Measurements from ENCODE around the gene KIFAP3.

Gene KIFAP3

DNA sequence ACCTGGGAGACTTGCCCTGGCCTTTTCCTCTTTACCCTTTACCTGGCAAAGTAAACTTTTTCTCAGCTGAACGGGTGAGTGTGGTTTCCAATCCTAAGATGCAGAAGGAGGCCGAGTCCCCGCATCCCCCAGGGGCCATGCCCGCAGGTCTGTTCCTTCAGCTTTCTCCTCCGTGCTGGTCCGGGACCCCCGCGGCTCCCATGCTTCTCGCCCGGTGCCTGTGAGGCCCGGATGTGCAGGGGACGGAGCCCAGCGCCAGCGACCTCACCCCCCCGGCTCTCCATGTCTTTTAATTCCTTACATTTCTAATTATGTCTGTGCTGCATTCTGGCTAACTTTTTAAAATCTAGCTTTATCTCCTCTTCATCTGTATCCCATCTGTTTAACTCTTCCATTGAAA lies 159.3 kb downstream of the KIFAP3 start:
- DNase-seq, result no peak

DNA sequence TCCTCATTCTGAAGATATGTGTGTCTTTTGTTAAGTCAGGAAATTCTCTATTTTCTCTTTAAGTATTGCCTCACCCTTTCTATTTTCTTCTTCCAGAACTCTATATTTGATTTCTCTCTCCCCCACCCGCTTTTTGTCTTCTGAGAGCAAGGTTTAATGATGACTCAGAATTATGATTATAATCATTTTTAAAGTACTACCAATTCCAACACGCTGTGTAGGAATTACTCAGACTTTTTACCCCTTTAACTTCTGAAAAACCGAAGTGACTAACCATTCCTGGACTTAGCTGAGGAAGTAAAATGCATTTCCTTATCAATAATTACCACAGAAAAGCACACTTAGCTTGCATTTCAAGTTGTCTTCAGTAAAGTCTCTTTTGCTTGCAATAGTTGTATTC lies 160.0 kb downstream of the KIFAP3 start:
- DNase-seq, result no peak

DNA sequence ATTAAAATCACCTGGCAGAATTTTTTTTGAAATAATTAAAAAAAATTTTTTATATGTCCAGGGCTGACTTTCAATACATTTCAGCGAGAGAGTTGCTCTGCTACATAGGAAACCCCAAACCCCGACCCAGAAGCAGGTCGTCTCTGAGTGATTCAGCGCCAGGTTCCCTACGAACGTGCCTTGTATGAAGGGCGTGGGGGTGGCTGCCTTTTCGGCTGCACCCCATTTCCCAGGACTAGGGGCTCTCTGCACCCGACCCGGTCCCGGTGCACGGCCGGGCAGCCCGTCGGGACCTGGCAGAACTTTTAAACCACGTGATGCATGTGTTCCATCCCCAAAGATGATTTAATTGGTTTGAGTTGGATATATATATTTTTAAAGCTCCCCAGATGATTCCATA lies 165.0 kb downstream of the KIFAP3 start:
- no peak for DNase-seq

DNA sequence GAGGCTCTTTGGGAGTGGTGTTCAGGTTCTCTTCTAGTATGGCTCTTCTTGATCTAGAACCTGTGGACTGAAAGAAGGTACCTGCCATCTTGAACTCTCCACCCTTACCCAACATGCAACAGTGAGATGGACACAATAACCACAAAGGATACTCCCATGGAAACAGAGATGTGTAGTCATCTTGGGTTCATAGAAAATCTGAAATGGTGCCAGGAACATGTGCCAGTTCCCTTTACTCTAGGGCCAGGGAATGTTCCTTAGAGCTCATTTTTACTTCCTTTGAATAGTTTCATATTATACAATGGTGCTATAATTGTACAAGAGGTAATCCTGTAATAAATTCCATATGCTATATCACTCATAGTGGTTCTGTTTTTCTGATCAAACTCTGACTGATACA lies 167.6 kb downstream of the KIFAP3 start:
- DNase-seq, result no peak

DNA sequence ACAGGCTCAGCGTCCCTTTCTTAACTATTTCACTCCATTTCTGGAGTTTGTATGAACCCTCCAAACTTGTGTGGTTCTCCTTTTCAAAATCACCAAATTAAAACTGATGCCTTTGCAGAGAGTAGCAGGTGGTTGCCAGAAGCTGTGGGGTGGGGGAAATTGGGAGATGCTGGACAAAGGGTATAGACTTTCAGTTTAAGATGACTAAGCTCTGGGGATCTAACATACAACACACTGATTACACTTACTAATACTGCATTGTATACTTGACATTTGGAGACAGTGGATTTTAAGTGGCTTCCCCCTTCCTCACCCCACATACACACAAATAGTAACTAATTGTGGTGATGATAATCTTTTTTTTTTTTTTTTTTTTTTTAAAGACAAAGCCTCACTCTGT lies 169.7 kb downstream of the KIFAP3 start:
- DNase-seq, result no peak

DNA sequence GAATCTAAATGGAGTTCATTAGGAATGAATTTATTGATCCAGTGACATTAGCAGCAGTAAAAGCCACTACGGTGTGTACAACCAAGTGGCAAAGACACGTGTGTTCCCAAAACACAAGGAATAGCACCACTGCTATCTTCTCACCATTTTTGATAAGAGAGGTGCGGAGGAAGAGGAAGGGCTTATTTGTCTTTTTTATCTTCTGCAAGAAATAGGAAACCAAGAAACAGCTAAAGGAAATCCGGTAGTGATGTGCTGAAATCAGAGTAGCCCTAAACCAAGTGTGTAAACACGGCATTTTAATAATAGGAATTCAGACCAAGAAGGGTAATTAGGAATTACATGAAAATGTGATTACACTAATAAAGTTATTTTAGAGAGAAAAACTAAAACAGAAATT lies 171.7 kb downstream of the KIFAP3 start:
- DNase-seq, result no peak

DNA sequence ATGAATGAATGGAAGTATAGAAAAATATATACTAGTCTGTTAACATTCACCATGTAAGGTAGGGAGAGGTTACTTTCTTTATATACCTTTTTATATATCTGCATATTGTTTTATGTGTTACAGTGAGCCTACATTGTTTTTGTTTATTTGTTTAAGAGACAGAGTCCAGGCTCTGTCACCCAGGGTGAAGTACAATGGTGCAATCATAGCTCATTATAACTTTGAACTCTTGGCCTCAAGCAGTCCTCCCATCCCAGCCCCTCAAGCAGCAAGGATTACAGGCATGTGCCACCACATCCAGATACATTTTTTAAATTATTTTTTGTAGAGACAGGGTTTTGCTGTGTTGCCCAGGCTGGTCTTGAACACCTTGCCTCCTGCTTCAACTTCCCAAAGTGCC lies 173.4 kb downstream of the KIFAP3 start:
- DNase-seq, result no peak

DNA sequence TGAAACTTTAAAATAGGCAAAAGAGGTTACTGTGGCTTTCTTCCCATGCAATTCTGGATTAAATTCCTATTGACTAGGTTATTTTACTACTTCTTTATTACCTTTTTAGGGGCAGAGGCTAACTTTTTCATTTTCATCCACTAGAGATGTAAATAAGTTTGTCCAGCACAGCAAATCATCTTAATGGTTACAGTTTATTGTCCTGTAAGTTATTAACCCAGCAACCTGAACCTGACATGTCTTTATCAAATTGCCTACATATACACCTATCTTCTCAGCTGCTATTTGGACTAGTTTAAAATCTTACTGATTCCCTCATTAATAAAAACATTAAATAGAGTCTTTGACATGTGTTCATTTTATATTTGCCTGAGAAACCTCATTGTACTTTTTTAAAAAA lies 173.9 kb downstream of the KIFAP3 start:
- DNase-seq, result no peak

DNA sequence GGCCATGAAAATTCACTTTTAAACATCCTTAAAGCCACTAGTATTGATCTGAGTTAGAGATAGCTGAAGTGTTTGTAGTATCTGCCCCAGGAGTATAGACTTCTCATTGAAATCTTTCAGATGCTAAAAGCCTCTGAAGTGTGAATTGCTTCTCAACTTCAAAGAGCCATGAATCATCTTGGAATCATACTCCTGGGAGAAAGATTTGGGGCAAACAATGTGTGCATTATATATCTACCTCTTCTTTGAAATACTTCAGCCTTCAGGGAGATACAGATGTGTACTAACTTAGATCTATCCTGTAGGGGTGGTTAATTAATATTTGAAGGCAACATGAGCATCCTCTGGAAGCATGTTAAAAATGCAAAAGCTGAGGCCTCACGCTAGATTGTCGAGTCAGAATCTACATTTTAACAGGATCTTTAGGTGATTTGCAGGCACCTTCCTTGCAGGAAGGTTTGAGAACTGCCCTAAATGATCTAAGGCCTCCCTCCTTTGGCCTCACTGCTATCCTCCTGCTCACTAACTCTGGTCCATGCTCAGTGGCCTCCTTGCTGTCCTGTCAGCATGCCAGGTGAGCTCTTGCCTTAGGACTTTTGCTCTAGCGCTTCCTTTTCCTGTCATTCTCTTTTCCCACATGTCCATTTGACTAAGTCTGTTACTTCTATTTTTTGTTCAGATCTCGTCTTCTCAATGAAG lies 174.8 kb downstream of the KIFAP3 start:
- no peak for DNase-seq

DNA sequence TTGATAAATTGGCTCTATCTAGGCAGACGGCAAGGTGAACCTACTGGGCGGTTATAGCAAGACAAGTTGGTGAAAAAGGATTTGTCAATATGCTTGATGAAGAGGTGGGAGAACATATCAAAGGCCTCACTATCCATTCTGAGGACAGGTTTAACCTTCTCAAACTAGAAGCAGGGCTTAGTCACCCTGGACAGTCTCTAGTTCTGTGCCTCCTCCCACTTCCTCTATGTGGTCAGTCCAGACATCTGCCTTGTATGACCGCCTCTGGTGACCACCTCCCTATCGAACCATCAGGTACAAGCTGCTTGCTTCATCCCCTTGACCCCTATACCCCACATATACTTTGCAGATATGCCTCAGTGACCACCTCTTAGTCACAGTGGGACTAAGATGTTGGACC lies 178.5 kb downstream of the KIFAP3 start:
- DNase-seq, result no peak

DNA sequence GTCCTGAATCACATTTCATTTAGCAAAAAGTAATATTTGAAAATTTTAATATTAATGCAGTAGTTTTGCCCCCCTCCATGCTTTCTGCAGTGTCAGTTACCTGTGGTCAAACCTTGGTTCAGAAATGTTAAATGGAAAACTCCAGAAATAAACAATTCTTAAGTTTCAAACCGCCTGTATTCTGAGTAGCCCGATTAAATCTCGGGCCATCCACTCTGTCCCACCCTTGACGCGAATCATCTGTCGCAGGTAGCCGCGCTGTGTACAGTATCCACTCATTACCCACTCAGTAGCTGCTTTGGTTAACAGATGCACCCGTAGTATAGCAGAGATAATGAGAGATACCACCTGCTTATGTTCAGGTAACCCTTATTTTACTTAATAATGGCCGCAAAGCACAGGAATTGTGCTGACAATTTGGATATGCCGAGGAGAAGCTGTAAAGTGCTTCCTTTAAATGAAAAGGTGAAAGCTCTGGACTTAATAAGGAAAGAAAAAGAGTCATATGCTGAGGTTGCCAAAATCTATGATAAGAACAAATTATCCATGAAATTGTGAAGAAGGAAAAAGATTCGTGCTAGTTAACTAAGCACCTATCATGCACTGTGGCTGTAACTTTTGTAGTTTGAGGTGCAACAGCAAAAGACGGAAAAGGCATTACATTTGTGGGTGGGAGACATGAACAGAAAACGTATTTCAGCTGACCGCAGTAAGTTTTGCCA lies 179.9 kb downstream of the KIFAP3 start:
- no peak for DNase-seq

DNA sequence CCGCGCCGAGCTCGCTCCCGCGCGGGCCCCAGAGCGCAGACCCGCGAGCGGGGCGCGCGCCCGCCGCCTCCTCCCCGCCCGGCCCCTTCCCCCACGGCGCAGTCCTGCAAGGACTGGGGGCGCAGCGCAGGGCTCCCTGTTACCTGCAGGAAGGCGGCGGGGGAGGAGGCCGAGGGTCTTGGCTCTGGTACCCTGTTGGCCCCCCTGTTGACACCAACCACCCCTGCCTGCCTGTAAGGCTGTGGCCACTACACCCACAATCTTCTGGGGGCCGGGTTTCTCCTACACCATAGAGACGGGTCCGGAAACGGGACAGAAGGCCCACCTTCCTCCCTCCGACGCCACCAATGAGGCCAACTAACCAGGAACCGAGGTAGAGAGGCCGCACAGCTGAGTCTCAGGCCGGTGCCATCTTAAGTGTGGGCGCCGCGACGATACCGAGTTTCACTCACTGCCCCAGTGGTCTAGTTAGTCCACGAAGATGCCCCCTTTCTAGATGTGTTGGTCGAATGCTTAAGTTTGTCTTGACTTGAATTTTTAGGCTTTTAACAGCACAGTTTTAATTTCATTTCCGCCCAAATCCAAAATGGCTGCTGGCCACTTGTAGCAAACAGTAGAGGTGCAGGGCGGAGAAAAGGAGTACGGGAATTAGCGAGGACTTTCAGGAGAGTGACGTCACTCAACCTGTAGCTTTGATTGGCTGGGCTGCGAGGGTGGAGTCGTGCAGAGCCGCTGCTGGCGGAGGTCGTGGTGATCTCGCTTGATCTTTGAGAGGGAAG lies 180.7 kb downstream of the KIFAP3 start, which contains the start of gene SCYL3:
SCYL3 (minus strand) TSS at position 252 of the 779 bp plus-strand sequence. CDS start 5,056 bp downstream, outside the sequence.
- peak; percentile 94 for DNase-seq

DNA sequence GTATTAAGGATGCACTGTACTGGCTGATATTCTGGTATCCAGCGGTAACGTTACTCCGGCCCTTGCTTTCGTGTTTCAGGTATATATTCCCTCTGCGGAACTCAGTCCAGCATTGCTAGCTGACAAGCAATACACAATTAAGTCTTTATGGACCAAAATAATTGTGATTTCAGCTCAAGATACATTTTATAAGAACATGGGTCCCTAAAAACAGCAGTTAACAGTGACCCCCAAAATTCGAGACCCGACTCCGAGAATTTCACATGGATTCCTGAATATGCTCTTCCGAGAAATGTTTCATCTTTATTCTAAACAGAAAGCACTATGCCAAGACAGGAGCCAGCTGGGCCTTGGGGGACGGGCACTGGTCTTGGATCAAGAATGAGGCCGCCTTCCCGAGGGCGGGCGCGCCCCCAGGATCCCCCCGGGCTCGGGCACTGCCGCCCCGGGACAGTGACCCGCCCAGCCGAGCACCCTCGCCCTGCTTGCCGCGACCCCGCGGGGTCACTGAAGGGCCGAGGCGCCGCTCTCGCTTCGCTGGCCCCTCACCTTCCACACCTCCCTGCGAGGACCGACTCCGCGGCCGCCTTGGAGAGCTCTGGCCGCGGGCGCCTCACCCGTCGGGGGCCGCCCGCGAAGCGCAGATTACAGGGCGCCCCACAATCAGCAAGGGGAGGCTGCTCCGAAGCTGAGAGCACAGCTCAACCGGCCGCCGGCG lies 181.4 kb downstream of the KIFAP3 start:
- DNase-seq, result no peak

DNA sequence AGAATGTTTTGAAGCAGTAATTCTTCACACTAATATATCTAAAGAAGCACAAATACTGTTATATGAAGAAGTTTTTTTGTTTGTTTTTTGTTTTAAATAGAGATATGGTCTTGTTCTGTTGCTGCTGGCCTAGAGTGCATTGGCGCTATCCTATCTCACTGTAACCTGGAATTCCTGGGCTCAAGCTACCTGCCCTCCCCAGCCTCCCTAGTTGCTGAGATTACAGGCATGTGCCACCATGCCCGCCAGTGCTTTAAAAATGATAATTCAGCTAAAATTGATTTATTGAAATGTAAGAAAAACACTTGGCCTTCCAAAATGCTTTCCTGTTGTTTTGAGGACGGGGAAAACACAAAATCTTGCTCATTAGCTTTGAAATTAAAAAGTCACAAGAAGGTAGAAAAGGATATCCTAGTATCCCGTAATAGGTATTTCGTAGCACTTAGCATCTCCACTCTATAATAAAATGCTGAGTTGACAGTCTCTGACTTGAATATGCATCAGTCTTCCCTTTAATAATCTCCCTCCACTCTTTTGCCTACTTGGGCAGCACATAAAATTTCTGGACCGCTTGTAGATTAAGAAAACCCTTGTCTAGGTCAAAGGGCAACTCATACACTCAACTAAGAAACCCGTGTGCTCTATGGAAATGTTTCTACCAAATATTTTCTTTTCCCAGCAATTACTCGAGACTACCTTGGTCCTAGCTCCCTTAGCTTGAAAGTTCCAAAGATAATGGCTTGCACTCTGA lies 182.1 kb downstream of the KIFAP3 start:
- DNase-seq, result no peak

DNA sequence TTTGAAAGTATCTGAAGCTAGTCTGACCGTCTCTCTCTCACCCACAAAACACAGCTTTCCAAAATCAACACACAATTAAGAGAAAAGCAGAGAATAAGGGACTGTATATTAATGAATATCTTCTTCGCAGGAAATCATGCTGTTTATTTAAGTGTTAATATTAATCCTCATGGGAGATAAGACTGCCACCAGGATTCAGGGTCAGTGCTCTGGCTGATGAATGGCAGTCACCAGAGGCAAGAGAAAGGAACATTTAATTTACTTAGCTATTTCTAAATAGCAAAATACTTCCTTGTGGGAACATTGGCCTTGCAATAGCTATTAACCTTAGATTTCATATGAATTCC lies 183.0 kb downstream of the KIFAP3 start:
- DNase-seq, result no peak

DNA sequence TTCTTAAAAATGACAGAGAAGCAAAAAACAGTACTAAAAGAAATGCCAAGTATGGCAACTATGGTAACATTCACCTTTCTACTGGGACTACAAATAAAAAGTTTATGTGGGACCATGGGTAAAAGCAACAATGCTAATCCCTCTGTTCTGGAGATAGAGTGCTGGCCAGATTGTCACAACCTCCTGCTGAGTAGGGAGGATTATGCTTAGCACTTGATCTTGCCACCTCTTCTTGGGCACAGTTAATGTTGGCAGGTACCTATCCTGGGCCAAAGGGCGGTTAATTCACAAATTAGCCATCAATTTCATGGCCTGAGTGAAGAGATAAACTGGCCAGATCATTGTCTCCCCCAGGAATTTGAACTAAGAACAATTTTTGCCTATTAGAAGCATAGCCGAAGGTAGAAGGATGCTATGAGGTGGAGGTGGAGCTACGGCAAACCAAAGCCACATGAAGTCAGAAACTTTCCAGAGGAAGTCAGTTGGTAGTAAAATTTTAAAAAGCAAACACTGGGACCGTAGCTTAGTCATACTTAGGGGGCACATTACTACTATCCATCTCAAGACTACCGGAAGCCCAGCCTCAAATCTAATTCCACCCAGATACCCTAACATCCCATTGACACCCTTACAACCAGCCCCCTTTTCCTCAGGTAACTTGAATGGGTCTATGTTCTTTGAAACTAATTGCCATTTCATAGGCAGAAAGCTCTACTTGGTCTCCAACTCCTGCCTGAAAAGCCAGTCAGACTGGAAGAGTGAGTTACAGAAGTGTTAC lies 183.5 kb downstream of the KIFAP3 start:
- DNase-seq, result no peak

DNA sequence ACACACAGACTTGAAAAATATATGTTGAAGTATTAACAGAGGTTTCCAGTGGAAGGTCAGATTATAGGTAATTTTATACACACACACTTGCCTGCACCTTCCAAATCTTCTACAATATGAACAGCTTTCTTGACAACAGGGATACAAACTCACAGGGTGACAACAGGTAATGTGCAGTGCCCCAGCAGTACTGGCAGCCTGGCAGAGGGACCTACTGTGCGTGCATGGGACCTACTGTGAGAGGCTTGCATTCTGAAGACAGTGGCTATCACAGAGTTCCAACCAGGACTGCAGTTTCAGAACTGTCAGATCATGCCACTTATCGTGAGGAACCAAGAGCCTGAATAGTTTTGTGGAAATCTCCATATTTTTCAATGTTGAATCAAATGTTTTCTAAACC lies 184.6 kb downstream of the KIFAP3 start:
- DNase-seq, result no peak

DNA sequence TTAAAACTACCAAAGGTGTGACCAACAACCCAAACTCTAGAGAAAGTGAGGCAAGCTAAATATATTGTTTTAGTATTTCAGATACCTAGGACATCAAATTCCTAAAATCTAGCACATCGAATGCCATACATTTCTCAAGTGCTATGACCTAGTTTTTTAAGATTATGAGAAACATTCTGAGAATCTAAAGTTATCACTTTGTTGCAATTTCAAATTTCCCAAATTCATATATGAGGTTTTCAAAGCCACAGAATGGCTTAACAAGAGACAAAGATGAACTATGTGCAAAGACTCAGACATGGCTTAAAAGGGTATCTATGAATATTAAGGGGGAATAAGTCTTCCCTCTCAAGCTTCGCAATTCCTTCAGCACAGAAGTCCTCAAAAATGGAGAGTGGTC lies 187.6 kb downstream of the KIFAP3 start:
- no peak for DNase-seq

DNA sequence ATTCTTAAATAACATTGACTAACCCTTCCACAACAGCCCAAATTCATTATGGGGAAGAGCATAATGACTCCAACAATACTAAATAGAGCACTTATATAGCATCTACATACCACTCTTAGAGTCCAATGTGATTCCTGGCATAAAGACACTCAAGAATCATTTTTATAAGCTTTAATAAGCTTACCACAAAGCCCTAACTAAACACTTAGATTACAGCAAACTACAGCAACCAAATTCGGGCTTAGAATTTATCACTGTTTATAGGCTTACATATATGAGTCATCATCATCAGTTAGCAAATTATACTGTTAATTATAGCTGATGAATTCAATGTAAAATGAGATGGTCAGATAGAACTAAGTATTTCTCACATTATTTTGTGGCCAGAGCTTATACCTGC lies 188.1 kb downstream of the KIFAP3 start:
- no peak for DNase-seq

DNA sequence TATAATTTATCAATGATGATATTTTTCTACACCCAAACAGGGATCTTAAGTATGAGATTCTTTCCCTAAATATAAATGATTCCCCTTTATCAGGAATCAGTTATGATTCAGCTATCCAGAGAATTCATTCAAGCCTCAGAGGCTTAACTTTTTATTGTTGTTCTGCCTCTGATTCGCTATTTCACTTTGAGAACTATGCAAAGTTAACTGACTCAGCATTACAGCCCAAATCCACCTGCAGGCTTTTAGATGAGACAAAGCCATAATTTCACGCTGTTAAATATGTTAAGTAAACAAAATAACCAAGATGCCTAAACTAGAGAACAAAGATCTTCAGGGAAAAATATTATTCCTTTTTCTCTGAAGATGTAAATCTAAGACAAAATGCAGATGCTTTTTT lies 189.3 kb downstream of the KIFAP3 start:
- DNase-seq, result no peak

DNA sequence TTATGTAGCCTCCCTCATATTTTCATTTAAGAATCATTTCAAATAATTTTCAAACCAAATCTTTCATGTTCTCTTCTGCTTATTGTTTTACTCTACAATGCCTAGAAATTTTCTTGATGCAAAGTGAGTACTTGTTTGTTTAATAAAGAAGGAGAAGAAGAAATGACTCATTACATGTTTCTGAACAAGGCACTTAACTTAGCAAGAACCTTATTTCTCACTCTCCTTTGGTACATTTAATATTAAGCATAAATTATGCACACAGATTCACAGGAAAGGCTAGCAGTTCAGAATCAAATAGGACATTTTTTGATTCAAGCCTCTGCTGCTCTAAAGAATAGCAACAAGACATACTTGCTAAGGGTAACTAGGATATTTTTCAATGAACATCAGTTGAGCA lies 189.9 kb downstream of the KIFAP3 start:
- no peak for DNase-seq

DNA sequence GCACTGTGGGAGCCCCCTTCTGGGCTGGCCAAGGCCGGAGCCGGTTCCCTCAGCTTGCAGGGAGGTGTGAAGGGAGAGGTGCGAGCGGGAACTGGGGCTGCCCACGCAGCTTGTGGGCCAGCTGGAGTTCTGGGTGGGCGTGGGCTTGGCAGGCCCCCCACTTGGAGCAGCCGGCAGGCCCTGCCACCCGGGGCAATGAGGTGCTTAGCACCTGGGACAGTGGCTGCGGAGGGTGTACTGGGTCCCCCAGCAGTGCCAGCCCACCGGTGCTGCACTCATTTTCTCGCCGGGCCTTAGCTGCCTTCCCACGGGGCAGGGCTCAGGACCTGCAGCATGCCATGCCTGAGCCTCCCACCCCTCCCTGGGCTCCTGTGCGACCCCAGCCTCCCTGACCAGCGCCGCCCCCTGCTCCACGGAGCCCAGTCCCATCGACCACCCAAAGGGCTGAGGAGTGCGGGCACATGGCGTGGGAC lies 192.4 kb downstream of the KIFAP3 start:
- DNase-seq, result no peak
